OCI-LY3 (cell line): ENCODE results near the gene BTBD18.

Source experiments
- H2AFZ ChIP-seq: fragments of 200-600, 300-600 bp; shearing (Covaris generic); 2 replicates; pipeline ENCODE4 v1.6.0; 2014; ENCODE audit warnings: antibody characterized with exemption, low read depth, low read length
- H3K27ac ChIP-seq: fragments of 200-600, 300-600 bp; sonication (generic); 2 replicates; pipeline ENCODE4 v1.5.1; 2014; ENCODE audit warnings: mild to moderate bottlenecking, low read length, moderate library complexity, mixed read lengths
- H3K27me3 ChIP-seq: fragments of 200-600, 300-600 bp; sonication (generic); 2 replicates; pipeline ENCODE4 v1.6.1; 2014; ENCODE audit warnings: low read depth, low read length, mixed read lengths
- H3K36me3 ChIP-seq: fragments of 200-600, 300-600 bp; sonication (generic); replicated peaks from 2 replicates; pipeline ENCODE3; 2014; ENCODE audit warnings: low read depth, low read length, mixed read lengths
- H3K4me1 ChIP-seq: fragments of 300-600, 200-600 bp; sonication (generic); 2 replicates; pipeline ENCODE4 v1.6.1; 2014; ENCODE audit warnings: low read length, mixed read lengths
- H3K4me2 ChIP-seq: fragments of 200-600, 300-600 bp; sonication (generic); 2 replicates; pipeline ENCODE4 v1.6.1; 2014; ENCODE audit warnings: low read length, mixed read lengths
- H3K4me3 ChIP-seq: fragments of 300-600, 200-600 bp; sonication (generic); 2 replicates; pipeline ENCODE4 v1.5.1; 2014; ENCODE audit warnings: antibody characterized with exemption, mild to moderate bottlenecking, low read length, moderate library complexity
- H3K79me2 ChIP-seq: fragments of 300-600, 200-600 bp; shearing (Covaris generic); 2 replicates; pipeline ENCODE4 v1.6.1; 2014; ENCODE audit warnings: mild to moderate bottlenecking, low read length, mixed read lengths
- H3K9ac ChIP-seq: fragments of 300-600, 200-600 bp; shearing (Covaris generic); 2 replicates; pipeline ENCODE4 v1.6.0; 2014; ENCODE audit warnings: mild to moderate bottlenecking, low read length, moderate library complexity
- H3K9me3 ChIP-seq: fragments of 200-600, 300-600 bp; shearing (Covaris generic); 2 replicates; pipeline ENCODE4 v1.6.1; 2014; ENCODE audit warnings: low read length, mixed read lengths; ENCODE audit not compliant: insufficient read depth
- H4K20me1 ChIP-seq: fragments of 200-600, 300-600 bp; sonication (generic); 2 replicates; pipeline ENCODE4 v1.6.1; 2016; ENCODE audit warnings: low read length, mixed read lengths; ENCODE audit not compliant: insufficient read depth
- CTCF ChIP-seq: fragments of 200-600, 300-600 bp; sonication (generic); IDR thresholded peaks from 2 replicates; pipeline ENCODE4 v1.5.1; 2014; ENCODE audit warnings: antibody characterized with exemption, low read length, low read depth
- EZH2phosphoT487 ChIP-seq: fragments of 200-600 bp; shearing (Covaris generic); IDR thresholded peaks from 2 replicates; pipeline ENCODE4 v1.6.1; 2018; ENCODE audit warnings: antibody characterized with exemption, mixed run types, low read depth

The BTBD18 gene

GRCh38 chr11:57777969-57778317 lies 26.3 kb upstream of the BTBD18 start:
- no peak overlapping the region for H3K4me2 ChIP-seq
- H3K36me3 ChIP-seq = no peaks in the 10 kb centered on the region
- no peaks in the 10 kb centered on the region for H3K9me3 ChIP-seq
- H3K4me3 ChIP-seq = no peak overlapping the region
- no peaks in the 10 kb centered on the region for H4K20me1 ChIP-seq
- H3K79me2 ChIP-seq = no peaks in the 10 kb centered on the region
- TF ChIP-seq CTCF = no peak
- no peak for TF ChIP-seq EZH2phosphoT487
- no peaks in the 10 kb centered on the region for H3K4me1 ChIP-seq
- H3K27ac ChIP-seq = no peak overlapping the region
- H2AFZ ChIP-seq = no peak overlapping the region
- H3K27me3 ChIP-seq = no peaks in the 10 kb centered on the region
- no peak overlapping the region for H3K9ac ChIP-seq

- Histone ChIP-seq H3K4me1 (no peaks in the 10 kb centered on the region), H3K27me3 (no peaks in the 10 kb centered on the region), H3K9me3 (no peaks in the 10 kb centered on the region), H3K4me2 (no peak overlapping the region), H3K4me3 (no peak overlapping the region), H3K27ac (no peak overlapping the region), H4K20me1 (no peaks in the 10 kb centered on the region), H2AFZ (no peak overlapping the region), H3K9ac (no peak overlapping the region), H3K36me3 (no peaks in the 10 kb centered on the region), H3K79me2 (no peaks in the 10 kb centered on the region)
- TF ChIP-seq CTCF (no peak), EZH2phosphoT487 (no peak)
Measured at GRCh38 chr11:57776577-57777210, 25.1 kb upstream of the BTBD18 start.

GRCh38 chr11:57776031-57776521 lies 24.5 kb upstream of the BTBD18 start:
- H3K79me2 ChIP-seq = no peaks in the 10 kb centered on the region
- no peak overlapping the region for H3K4me2 ChIP-seq
- H3K9me3 ChIP-seq = no peaks in the 10 kb centered on the region
- H3K36me3 ChIP-seq = no peaks in the 10 kb centered on the region
- no peaks in the 10 kb centered on the region for H3K27me3 ChIP-seq
- no peak overlapping the region for H2AFZ ChIP-seq
- H4K20me1 ChIP-seq = no peaks in the 10 kb centered on the region
- no peak overlapping the region for H3K9ac ChIP-seq
- H3K4me1 ChIP-seq = no peaks in the 10 kb centered on the region
- no peak overlapping the region for H3K27ac ChIP-seq
- TF ChIP-seq CTCF = no peak
- no peak for TF ChIP-seq EZH2phosphoT487
- H3K4me3 ChIP-seq = no peak overlapping the region

GRCh38 chr11:57775491-57775890 lies 23.9 kb upstream of the BTBD18 start:
- H3K9me3 ChIP-seq = no peaks in the 10 kb centered on the region
- H3K27ac ChIP-seq = no peak overlapping the region
- no peaks in the 10 kb centered on the region for H3K36me3 ChIP-seq
- no peak overlapping the region for H3K9ac ChIP-seq
- no peak overlapping the region for H3K4me2 ChIP-seq
- H3K4me1 ChIP-seq = no peaks in the 10 kb centered on the region
- H3K4me3 ChIP-seq = no peak overlapping the region
- no peaks in the 10 kb centered on the region for H3K27me3 ChIP-seq
- no peak for TF ChIP-seq CTCF
- no peak for TF ChIP-seq EZH2phosphoT487
- H3K79me2 ChIP-seq = no peaks in the 10 kb centered on the region
- H4K20me1 ChIP-seq = no peaks in the 10 kb centered on the region
- no peak overlapping the region for H2AFZ ChIP-seq
